Smooth muscle cell of the brain vasculature (primary cell): Measurements from ENCODE around the gene ARSI.

Experiments
- DNase-seq: peaks from one replicate; pipeline ENCODE4 v3.0.0-alpha.2; 2012; ENCODE audit warnings: low read depth, low spot score

The ARSI gene

GRCh38 chr5:150246835-150247234, 55.9 kb downstream of the ARSI start:
- DNase-seq = no peak

- no peak for DNase-seq
Observed at GRCh38 chr5:150246429-150246828, 56.3 kb downstream of the ARSI start.
